Measurements from ENCODE around the gene SLC1A2. TPM values are rescaled to one million over a fixed set of nuclear protein-coding genes. Genes with fewer than 3 reads are reported as not detected.

SLC1A2 gene
- total and polyA plus RNA-seq, 2 donors (not counting 3 experiments of a cell fraction or from before 2014, with no cell fraction given) = not detected

- no TSS peak for BruUV-seq (replicated peaks)
- intact Hi-C loops (cut with micrococcal nuclease) (no loop called here), dilution Hi-C loops (cut with MboI; ENCODE audit: extremely low pct_ligation_motif_present, low sequenced_read_pairs) (no loop called here)
- Histone ChIP-seq H3K27ac (ENCODE audit: insufficient read depth, low read depth, low read length) (no peak overlapping the region), H3K79me2 (ENCODE audit: control insufficient read depth, insufficient read depth, low read length) (no peaks in the 10 kb centered on the region), H3K9ac (replicated peaks; ENCODE audit: extremely low read depth, insufficient read depth, low read length) (no peak overlapping the region), H3K36me3 (ENCODE audit: control insufficient read depth in 2 of 2, extremely low read depth in 1 of 2, insufficient read depth in 2 of 2, low read length in 2 of 2) (no peaks in the 10 kb centered on the region), H4K20me1 (replicated peaks; ENCODE audit: control insufficient read depth, extremely low read depth, insufficient read depth, low read length) (no peaks in the 10 kb centered on the region), H3K4me1 (ENCODE audit: control insufficient read depth, extremely low read depth, insufficient read depth, low read length) (peaks cover 12% of the 10 kb centered on the region), H2AFZ (ENCODE audit: low read depth, low read length) (no peak overlapping the region), H3K9me3 (replicated peaks; ENCODE audit: control insufficient read depth, insufficient read depth, low read length) (no peaks in the 10 kb centered on the region), H3K4me2 (ENCODE audit: insufficient read depth, low read length) (no peak overlapping the region), H3K27me3 (ENCODE audit: control insufficient read depth in 2 of 2, insufficient read depth in 2 of 2, low read length in 2 of 2) (peaks cover 0 to 8% of the 10 kb centered on the region in 2 experiments), H3K4me3 (replicated peaks in 1 of 3; ENCODE audit: insufficient read depth in 1 of 3, low read depth in 1 of 3, low read length in 3 of 3) (no peak overlapping the region), H3K9me1 (replicated peaks; ENCODE audit: control insufficient read depth, extremely low read depth, insufficient read depth, low read length) (no peaks in the 10 kb centered on the region)
- TF ChIP-seq GATA2 (IDR thresholded peaks at IDR 0.05; ENCODE audit: insufficient read depth, insufficient read length, low read depth, low read length) = no peak
- ChIA-PET POLR2A (no interaction called here), CTCF (interaction anchor here (0.7 kb wide), 1 partner anchor 27 kb away, joined by 3 read pairs; no protein-coding TSS in a partner anchor)
- FAIRE-seq (no peak), DNase-seq (ENCODE audit: low read depth, low spot score) (no peak)
Observed at GRCh38 chr11:35290876-35291275, 128.5 kb downstream of the SLC1A2 start.

- H3K9me1 ChIP-seq (replicated peaks; ENCODE audit: control insufficient read depth, extremely low read depth, insufficient read depth, low read length) = no peaks in the 10 kb centered on the region
- TF ChIP-seq FOS (IDR thresholded peaks at IDR 0.05; ENCODE audit: borderline replicate concordance, insufficient read depth, low read length) = no peak
- TF ChIP-seq MYC (IDR thresholded peaks at IDR 0.05; ENCODE audit: low read depth, low read length) = no peak
- no peak for TF ChIP-seq POLR2A (IDR thresholded peaks at IDR 0.05; ENCODE audit: low read depth, low read length)
- TF ChIP-seq JUN (IDR thresholded peaks at IDR 0.05; ENCODE audit: borderline replicate concordance, insufficient read depth, insufficient read length, low read depth) = no peak
- no peak for TF ChIP-seq CTCF (IDR thresholded peaks at IDR 0.05; ENCODE audit: extremely low read depth in 1 of 2, insufficient read depth in 1 of 2, low read depth in 1 of 2, low read length in 2 of 2)
- no peak for TF ChIP-seq POLR2AphosphoS5 (IDR thresholded peaks at IDR 0.05; ENCODE audit: insufficient read depth, low read depth, low read length)
- no peak for TF ChIP-seq GATA2 (IDR thresholded peaks at IDR 0.05; ENCODE audit: insufficient read depth, insufficient read length, low read depth, low read length)
- TF ChIP-seq MAX (IDR thresholded peaks at IDR 0.05; ENCODE audit: insufficient read depth, insufficient read length) = no peak
- TF ChIP-seq EZH2 (IDR thresholded peaks at IDR 0.05; ENCODE audit: borderline replicate concordance, low read depth, low read length, severe bottlenecking) = no peak
- ChIA-PET POLR2A (interaction anchor here (0.6 kb wide), 1 partner anchor 259 kb away, joined by 3 read pairs; no protein-coding TSS in a partner anchor), CTCF (interaction anchor here (0.8 to 1.2 kb wide), 3 partner anchors 91 to 363 kb away, joined by 3 read pairs; no protein-coding TSS in a partner anchor)
- H3K4me2 ChIP-seq (ENCODE audit: insufficient read depth, low read length) = peak overlapping the region; percentile 62
- H3K9me3 ChIP-seq (replicated peaks; ENCODE audit: control insufficient read depth, insufficient read depth, low read length) = no peaks in the 10 kb centered on the region
- FAIRE-seq (peak; percentile 84), DNase-seq (ENCODE audit: low read depth, low spot score) (peak; percentile 48)
- H3K4me3 ChIP-seq (replicated peaks in 1 of 3; ENCODE audit: insufficient read depth in 1 of 3, low read depth in 1 of 3, low read length in 3 of 3) = no peak overlapping the region
- no peak overlapping the region for H2AFZ ChIP-seq (ENCODE audit: low read depth, low read length)
- intact Hi-C loops (cut with micrococcal nuclease) (no loop called here), dilution Hi-C loops (cut with MboI; ENCODE audit: extremely low pct_ligation_motif_present, low sequenced_read_pairs) (no loop called here)
- no peaks in the 10 kb centered on the region for H3K36me3 ChIP-seq (ENCODE audit: control insufficient read depth in 2 of 2, extremely low read depth in 1 of 2, insufficient read depth in 2 of 2, low read length in 2 of 2)
- H3K9ac ChIP-seq (replicated peaks; ENCODE audit: extremely low read depth, insufficient read depth, low read length) = no peak overlapping the region
- H3K4me1 ChIP-seq (ENCODE audit: control insufficient read depth, extremely low read depth, insufficient read depth, low read length) = peaks cover 12% of the 10 kb centered on the region
- peak overlapping the region; percentile 12 for H3K27ac ChIP-seq (ENCODE audit: insufficient read depth, low read depth, low read length)
- no peaks in the 10 kb centered on the region for H3K79me2 ChIP-seq (ENCODE audit: control insufficient read depth, insufficient read depth, low read length)
- BruUV-seq (replicated peaks) = no TSS peak
- H3K27me3 ChIP-seq (ENCODE audit: control insufficient read depth in 2 of 2, insufficient read depth in 2 of 2, low read length in 2 of 2) = peaks cover 0 to 8% of the 10 kb centered on the region in 2 experiments
- no peaks in the 10 kb centered on the region for H4K20me1 ChIP-seq (replicated peaks; ENCODE audit: control insufficient read depth, extremely low read depth, insufficient read depth, low read length)
Observed at GRCh38 chr11:35289821-35290220, 129.5 kb downstream of the SLC1A2 start.

All from endothelial cell of umbilical vein (primary cell).